GM20431 (cell line): ENCODE data around the gene FRYL.
"Not testable (repeated sequence)": the region's sequence is repeated elsewhere in the genome, so short reads cannot be mapped to it uniquely, and the experiment has no call there.

Experiments
- in situ Hi-C: fragments of 300-500 bp; cut with MseI, MboI; formaldehyde crosslinking; loops from one replicate; pipeline ENCODE4 v1.15.0; 2020; ENCODE audit warnings: low sequenced_read_pairs; ENCODE audit not compliant: unreplicated experiment

Gene FRYL

DNA sequence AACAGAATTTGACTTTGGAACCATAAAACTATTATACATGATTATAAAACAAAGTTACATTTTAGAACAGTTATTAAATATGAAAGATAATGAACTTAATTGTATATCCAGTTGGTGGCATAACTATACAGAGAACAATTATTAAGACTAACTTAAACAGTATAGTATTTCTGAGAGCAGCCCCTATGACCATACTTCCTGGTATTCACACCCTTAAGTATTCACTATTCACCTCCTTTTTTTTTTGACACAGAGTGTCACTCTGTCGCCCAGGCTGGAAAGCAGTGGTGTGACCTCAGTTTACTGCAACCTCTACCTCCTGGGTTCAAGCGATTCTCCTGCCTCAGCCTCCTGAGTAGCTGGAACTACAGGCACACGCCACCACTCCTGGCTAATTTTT lies 74.5 kb downstream of the FRYL start:
- in situ Hi-C loops, result no loop called here

DNA sequence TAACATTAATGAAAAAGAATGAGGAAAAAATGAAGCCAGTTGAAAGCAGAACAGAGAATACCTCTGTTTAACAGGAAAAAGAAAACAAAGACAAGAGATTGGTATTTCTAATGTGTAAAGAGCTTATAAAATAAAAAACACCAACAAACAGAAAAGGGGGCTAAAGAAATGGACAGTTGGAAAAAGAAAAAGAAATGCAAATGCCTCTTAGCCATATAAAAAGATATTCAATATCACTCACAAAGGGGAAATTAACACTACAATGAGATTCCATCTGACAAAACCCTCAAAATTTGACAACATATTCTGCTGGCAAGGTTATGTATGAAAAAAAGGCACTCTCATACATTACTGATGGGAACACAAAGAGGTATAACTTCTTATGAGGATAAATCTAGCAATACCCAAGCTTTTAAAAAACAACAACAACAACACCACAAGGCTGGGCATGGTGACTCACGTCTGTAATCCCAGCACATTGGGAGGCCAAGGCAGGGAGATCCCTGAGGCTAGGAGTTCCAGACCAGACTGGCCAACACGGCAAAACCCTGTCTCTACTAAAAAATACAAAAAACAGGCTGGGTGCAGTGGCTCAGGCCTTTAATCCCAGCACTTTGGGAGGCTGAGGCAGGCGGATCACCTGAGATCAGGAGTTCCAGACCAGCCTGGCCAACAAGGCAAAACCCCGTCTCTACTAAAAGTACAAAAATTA lies 75.8 kb downstream of the FRYL start:
- in situ Hi-C loops, result no loop called here

DNA sequence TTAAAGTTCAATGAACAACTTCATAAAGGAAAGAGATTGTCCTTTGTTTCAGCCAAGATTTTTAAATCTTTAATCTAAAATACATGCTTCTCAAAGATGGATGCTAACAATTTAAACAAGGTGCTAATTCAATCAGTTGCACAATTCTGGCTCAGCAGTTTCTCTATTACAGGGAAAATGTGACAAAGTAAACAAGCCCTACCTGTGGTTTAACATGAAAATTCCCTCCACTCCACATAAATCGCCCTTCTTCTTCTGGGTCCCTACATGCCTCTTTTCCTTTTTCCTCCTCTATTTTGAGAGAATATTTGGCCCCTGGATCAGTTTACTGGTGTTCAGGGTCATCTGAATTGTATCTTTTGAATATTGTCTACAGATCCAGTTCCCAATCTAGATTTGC lies 80.6 kb downstream of the FRYL start:
- in situ Hi-C loops, result no loop called here

DNA sequence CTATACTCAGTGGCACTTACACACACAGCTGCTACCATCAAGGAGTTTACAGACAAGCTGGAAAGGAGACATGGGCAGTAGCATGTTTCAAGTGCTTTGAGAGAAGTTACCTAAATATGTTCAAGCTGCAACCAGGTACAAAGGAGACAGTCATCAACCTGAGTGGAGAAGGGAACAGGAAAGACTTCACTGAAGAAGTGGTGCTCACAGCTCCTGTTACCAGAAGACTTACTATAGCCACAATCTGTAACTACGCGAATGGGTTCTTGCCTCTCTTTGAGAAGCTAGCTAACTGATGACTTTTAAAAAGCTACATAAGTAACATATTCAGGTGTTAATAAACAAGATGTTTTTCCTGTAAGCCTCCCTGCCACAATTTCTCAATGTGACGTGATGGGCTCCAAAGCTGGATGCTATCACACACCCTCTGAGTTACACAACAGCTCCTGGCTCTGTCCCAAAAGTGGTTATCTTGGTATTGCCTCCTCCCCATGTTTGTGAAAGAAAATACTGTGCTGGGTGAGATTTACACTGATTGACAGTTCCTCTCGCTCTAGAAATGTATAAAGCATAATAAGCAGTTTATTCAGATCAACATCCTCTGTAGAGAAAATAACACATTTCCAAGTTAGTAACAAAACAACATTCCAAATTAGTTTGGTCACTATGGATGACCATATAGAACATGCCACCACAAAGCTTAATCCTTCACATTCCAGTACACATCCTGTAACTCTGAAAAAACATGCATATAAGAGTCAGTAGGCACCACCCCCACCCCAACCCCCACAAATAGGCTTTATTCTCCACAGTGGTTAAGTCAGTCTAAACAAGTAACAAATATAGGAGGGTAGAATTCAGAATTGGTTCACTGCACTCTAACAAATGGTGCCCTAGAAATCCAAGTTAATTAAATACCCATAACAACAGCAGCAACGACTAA lies 81.8 kb downstream of the FRYL start:
- in situ Hi-C loops, result no loop called here

DNA sequence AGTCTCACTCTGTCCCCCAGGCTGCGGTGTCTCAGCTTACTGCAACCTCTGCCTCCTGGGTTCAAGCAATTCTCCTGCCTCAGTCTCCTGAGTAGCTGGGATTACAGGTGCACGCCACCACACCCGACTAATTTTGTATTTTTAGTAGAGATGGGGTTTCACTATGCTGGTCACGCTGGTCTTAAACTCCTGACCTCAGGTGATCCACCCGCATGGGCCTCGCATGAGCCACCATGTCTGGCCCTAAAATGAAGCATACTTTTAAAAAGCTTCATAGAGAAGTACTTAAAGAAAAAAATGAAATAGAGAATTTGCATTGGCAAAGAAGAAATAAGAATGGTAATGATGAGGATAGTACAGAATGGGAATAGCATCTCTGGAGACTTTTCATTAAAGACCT lies 82.6 kb downstream of the FRYL start:
- in situ Hi-C loops, result not testable (repeated sequence)

DNA sequence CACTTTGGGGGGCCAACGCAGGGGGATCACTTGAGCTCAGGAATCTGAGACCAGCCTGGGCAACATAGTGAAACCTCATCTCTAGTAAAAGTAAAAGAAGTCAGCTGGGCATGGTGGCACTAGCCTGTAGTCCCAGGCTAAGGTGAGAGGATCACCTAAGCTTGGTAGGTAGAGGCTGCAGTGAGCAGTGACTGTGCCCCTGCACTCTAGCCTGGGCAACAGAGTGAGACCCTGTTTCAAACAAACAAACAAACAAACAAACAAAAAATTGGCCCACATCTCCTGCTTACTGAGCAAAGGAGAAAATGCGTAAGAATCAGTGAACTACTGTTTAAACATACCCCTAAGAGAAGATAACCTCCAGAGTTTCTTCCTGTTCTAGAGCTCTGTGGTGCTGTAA lies 85.3 kb downstream of the FRYL start:
- in situ Hi-C loops, result no loop called here

DNA sequence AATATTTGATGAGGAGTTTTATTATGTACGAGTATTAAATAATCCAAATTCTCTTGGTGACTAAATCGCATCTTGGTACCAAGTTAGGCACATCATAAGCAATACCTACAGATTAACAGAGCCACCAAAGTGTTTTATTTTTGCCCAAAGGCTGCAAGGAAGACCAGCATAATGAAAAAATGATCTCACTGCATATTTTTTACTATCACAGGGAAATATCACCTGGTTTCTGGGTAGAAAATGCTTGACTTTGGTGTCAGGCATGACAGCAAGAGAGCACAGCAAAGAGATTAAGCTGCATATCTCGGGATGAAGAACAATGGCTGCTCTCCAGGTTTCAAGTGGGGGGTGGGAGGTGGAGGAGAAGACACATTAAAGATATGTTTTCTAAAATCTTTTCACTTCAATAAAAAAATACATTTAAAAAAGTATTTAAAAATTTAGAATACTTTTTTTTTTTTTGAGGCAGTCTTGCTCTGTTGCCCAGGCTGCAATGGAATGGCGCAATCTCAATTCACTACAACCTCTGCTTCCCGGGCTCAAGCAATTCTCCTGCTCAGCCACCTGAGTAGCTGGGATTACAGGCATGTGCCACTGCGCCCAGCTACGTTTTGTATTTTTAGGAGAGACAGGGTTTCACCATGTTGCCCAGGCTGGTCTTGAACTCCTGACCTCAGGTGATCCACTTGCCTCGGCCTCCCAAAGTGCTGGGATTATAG lies 86.1 kb downstream of the FRYL start:
- in situ Hi-C loops, result no loop called here

DNA sequence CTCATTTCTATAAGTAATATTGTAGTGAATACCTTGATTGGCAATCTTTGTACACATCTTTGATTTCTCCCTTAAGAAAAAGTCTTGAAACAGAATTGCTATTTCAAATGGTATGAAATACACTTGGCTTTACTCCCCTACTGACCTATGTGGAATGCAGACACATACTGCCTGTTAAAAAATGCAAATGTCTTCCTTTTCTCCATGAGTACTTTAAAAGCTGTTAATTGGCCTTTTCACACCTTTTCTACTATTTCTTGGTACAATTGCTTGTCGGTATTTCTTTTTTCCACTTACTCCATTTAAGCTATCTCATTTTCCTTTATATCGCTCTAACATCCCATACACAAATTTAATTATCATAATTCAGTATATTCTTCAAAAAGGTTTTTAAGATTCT lies 87.2 kb downstream of the FRYL start:
- in situ Hi-C loops, result no loop called here

DNA sequence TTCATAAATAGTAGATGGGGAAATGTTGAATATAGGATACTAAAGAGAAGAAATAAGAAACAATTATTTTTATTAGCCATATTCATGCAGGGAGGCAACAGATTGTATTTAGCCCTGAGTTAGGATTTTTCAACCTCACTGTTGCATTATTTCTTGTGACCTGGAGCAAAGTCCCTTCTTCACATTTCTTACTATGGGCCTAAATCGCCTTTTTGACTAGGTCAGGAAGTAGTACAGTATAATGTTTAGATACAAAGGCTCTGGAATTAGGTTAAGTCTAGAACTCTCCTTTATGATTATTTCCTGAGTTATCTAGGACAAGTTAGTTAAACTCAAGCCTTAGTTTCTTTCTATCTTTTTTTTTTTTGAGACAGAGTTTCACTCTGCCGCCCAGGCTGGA lies 88.0 kb downstream of the FRYL start:
- in situ Hi-C loops, result no loop called here

DNA sequence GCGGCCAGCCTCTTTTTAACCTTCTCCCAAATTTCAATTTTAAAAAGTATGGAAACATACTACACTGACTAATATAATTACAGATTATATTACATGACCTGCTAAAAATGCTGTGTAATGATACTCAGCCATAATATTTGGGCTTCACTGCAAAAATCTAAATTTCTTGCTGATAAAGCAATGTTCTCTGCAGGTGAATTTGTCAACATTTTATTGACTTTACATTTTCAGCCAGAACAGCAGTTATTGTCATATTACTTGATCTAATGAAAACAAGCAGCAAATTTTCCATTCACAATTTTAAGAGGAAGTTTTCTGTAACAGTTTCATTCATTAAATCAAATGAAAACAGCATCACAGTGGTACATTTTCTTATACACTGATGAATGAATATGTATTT lies 91.1 kb downstream of the FRYL start:
- in situ Hi-C loops, result no loop called here

DNA sequence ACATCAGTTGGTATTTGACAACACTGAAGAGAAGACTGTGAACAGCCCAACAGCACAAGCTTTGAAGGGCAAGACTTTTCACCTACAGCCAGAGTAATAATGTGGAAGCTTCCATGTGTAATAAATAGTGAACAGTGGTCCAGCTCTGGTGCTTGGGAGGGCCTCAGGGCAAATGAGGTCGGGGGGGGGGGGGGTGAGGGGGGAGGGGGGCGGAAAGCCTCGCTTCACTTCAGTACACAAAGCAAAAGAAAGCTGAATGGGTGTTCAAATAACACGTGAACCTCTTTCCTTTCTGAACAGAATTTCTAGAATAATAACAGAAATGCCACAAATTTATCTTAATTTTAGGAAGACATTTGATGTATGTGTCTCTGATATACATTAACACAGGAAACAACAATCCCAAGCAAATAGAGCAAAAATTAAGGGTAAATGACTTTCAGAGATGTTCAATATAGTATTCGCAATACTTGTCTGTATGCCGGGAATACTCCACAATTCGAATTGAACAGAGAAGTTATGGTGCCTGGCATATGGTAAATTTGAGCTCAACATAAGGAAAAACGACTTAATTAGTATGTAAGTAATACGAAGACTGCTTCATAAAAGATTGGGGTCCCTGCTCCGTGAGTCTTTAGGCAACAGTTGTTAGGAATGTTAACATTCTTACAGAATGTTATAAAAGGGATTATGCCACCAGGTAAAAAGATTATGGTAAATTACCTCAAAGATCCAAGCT lies 92.6 kb downstream of the FRYL start:
- in situ Hi-C loops, result no loop called here

DNA sequence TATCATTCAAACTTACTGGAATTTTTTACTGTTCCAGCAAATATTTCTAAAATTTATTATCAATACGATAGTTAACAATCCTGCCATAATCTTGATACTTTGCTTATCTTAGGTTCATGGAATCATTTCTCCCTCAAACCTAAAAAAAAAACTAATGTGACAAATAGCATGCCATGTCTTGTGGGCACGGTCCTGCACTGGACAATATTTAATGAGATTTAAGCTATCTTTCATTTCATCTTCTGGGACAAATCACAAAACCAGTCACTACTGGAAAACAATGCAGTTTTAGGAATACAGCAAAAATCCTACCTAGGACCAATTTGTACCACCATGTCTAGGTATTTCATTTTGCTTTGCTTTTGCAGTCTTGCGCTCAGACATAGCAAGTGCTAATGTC lies 93.7 kb downstream of the FRYL start:
- in situ Hi-C loops, result no loop called here

DNA sequence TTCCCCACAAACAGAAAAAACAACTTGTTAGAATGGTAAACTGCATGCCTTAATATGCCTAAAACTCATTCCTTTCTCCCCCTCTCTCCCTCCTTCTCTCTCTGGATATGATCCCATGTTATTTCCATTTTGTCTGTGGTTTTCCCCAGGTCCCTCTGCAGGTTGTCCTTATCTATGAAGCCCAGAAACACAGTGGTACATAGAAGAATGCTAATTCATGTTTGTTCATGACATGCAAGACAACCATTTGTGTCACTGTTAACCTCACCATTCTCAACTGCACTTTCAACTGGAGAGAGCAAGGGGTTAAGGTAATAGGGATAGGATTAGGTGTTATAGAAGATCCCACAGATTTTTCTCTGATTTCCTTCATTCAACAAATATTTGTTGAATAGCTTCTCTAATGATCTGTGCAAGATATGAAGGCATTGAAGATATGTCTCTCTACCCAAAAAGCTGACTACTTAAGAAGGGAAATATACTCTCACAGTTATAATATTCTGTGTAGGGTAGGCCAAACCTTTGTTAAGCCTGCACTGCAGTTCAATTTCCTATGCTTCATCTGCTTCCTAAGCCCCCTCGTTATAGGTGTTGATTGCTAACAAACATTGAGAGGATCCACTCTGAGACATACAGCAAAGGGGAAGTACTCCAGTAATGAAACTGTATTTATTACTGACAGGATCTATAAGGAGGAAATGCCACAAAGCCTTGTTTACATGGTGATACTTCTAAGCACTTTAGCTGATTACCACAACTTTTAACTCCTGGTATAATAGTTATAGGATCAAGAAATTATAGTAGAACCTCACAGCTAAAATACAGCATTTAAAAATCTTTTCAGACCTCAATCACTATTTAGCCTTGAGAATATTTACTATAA lies 96.1 kb downstream of the FRYL start:
- in situ Hi-C loops, result no loop called here

DNA sequence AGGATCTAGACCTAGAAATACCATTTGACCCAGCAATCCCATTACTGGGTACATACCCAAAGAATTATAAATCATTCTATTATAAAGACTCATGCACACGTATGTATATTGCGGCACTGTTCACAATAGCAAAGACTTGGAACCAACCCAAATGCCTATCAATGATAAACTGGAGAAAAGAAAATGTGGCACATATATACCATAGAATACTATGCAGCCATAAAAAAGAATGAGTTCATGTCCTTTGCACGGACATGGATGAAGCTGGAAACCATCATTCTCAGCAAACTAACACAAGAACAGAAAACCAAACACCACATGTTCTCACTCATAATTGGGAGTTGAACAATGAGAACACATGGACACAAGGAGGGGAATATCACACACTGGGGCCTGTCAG lies 97.2 kb downstream of the FRYL start:
- in situ Hi-C loops, result not testable (repeated sequence)

DNA sequence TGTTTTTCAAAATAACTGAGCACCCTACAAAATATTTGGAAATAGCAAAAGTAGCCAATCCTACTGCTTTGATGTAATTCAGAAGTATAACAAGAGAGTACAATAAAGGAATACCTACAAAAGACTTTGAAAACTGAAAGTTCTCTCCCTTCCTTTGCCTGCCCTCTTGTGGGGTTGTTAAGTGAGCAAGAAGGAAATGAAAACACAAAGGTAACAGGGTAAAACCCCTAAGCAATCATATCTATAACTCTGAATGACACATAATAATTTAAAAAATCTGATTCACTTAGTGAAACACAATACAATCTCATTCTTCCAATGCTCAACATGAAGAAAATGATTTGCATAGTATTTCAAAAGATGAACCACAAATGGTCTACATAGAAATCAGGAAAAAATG lies 98.2 kb downstream of the FRYL start:
- in situ Hi-C loops, result no loop called here

DNA sequence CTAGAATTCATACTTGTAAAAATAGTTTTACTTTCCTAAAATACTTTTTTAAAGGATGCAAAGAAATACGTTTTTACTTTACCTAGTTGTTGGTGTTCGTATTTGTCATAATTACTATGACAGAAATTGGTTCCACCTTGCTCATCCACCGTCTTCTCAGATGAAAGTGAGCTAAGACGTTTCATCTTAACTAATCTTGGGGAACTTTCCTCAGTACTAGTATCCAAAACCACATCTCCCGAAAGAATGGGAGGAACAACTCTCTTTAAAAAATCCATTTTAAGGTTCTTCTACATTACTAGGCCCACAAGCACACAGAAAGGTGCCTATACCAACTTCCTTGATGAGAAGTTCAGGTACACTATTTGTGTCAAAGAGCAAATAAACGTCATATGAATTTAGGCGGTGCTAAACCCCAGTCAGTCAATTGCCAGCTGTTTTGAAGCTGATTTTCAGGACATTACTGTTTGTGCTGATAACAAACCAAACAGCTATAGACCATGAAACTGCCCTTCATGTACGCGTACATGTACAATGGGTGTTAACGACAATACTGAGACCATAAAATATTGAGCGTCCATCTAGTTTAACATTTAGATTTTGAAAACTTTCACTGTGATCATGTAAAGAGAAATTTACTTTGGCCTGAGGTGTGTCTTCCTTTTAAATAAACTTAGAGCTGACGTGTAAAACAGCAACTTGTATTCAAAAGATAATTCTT lies 99.1 kb downstream of the FRYL start:
- in situ Hi-C loops, result no loop called here

DNA sequence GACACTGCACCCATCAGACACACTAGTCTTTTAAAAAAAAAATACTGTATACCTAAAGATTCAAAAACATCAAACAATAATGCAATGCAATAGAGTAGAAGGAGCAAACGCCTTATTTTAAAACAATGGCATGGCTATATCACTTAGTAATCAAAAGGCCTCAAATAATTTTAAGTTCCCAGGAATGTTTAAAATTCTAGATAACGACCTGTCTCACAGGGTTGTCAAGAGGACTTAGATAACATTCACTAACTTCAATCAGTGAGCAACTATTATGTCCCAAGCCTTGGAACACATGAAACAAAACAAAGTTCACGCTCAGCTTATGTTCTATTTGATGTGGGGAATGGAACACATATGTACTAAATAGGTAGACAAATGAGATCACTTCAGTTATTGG lies 106.5 kb downstream of the FRYL start:
- in situ Hi-C loops, result no loop called here

DNA sequence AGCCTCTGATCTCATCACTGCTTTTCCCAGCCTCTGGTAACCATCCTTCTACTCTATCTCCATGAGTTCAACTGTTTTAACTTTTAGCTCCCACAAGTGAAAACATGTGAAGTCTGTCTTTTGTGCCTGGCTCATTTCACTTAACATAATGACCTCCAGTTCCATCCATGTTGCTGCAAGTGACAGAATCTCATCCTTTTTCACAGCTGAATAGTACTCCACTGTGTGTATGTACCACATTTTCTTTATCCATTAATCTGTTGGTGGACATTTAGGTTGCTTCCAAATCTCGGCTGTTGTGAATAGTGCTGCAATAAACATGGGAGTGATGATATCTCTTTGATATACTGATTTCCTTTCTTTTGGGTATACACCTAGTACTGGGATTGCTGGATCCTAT lies 109.5 kb downstream of the FRYL start:
- in situ Hi-C loops, result no loop called here

DNA sequence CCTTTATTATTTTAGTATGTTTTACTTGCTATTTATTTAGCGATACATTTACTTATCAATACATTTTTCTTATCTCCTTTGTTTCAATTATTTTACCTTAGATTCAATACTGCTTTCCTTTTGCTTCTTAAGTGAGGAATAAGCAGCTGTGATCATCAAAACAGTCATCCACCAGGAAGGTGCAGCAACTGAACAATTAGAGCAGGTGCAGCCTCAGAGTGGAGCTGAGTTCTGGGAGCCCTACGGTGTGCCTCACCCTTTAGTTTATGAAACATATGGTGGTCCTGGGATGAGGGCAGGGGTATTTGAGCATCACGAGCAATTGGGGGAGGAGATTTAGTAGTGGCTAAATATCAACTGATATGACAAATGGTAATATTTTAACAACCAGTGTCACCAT lies 111.0 kb downstream of the FRYL start:
- in situ Hi-C loops, result no loop called here
